AML-193 (cell line): Measurements from ENCODE around the gene ACACA.
"Not testable (repeated sequence)": the region's sequence is repeated elsewhere in the genome, so short reads cannot be mapped to it uniquely, and the experiment has no call there.

Source experiments
- DNase-seq, 2 experiments: peaks; one replicate each; lab custom pipeline; 2025; lab: John Stamatoyannopoulos, UW

ACACA gene

GRCh38 chr17:37393352-37393751 is 13.3 kb downstream of the ACACA start:
- no peak for DNase-seq

DNA sequence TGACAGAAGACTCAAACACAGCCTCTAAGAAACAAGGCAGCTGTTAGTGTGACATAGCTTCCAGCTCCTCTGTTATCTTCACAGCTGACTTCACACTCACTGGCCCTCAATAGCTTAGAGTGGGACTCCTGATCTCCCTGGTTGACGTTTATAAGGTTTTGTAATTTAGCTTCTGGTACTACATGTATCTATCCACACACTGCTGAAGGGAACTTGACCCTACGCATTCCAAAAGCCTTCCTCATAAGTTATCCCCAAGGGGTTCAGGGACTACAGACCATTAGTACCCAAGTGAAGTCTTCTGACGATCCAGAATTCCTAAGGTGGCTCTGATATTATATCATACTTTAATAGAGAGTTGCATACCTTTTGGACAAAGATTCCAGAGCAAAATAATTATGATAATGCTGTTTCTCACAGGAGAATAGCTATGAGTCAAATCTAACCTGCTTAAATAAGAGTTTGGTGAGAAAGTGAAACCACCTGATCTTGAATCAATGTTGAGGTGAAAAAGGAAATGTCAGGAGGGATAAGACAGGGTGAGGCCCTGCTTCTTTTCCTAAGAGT is 14.5 kb downstream of the ACACA start:
- no peak for DNase-seq

- no peak for DNase-seq
Measured at GRCh38 chr17:37391146-37391545, 15.5 kb downstream of the ACACA start.

- no peak for DNase-seq
Measured at GRCh38 chr17:37389160-37389559, 17.5 kb downstream of the ACACA start.

GRCh38 chr17:37388266-37388665 is 18.4 kb downstream of the ACACA start:
- DNase-seq: no peak

GRCh38 chr17:37386462-37386861 is 20.2 kb downstream of the ACACA start:
- no peak for DNase-seq

DNA sequence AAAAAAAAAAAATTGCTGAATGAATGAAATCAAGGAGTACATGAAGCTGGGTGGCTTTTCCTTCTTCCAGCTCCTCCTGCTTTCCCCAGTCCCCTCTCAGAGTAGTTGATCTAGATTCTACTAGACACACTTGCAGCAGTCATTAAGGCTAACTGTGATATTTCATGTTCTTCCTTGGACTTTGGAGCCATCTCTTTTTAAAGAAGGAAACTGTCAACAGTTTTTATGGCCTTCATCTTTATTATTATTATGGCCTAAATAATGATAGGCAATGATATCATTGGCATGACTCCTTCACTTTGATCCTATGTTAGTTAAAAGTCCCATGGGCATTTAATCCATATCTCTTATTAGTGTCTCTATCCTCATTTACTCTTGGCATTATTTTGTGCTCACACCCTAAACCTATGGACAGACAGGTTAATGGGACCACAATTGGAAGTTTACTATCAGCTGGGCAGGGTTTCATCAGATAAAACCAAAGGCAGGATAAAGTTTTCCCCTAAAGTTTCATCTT is 21.1 kb downstream of the ACACA start:
- DNase-seq: no peak

- DNase-seq: no peak
Measured at GRCh38 chr17:37384560-37385149, 22.0 kb downstream of the ACACA start.

GRCh38 chr17:37382056-37382455 is 24.6 kb downstream of the ACACA start:
- no peak for DNase-seq

DNA sequence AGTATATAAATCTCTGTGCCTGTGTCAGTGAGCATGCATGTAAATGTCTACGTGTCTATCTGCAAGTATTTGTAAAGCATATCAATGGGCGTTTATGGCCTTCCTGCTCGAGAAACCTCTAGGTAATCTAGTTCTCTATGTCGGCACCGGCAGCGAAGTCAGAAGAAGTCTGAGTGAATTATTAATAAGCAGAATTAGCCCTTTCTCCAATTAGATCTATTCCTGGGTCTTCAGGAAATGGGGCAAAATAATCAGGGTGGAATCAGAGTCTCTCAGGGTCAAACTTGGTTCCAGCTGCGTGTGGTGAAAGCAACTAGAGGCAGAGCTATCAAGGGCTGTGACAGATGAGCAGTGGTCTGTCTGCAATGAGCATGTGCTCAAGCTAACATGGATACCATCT is 30.9 kb downstream of the ACACA start, which contains the start of gene C17orf78:
Gene C17orf78, plus strand, starts transcription at position 280 of the 400 bp plus-strand sequence. Its CDS starts 108 bp downstream, at position 388.
- DNase-seq: no peak

GRCh38 chr17:37373530-37374159 is 33.0 kb downstream of the ACACA start:
- peak; percentile 88 to 89 for DNase-seq

- DNase-seq: peak; percentile 65 to 80
Measured at GRCh38 chr17:37368577-37368976, 38.1 kb downstream of the ACACA start.

- DNase-seq: peak in 1 of 2 experiments; percentile 14
Measured at GRCh38 chr17:37365589-37365988, 41.0 kb downstream of the ACACA start.

DNA sequence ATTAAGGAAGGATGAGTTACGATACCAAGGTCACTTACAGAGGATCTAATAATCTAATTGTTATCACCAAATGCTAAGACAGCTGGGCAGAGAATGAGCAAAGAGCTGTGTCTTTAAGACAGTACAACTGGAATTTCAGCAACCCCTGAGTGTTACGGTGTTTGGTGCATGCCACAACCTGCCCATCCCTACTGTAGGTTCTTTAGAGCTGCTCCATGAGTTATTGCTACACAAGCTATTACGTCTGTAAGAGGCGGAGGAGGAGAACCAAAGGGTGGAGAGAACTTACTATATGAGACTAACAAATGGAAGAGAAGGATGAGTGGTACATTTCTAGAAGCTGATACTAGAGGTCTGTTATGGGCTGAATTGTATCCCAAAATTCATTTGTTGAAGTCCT is 45.1 kb downstream of the ACACA start:
- DNase-seq: no peak

DNA sequence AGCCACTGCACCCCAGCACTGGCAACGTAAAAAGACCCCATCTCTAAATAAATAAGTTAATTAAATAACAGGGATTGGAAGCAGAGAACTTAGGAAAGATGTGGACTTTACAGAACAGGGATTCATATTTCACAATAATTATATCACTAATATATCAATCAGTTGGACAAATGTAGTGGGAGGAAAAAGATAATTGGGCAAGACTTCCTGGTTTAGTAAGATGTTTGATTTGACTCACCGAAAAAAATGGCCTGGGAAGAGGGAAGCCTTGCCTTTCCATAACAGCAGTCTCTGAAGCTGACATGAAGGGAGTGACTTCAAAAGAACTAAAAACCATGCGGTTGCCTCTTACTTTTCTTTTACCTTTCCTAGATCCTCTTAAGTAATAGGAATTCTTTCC is 46.0 kb downstream of the ACACA start:
- DNase-seq: peak in 1 of 2 experiments; percentile 17

GRCh38 chr17:37359682-37360188 is 46.9 kb downstream of the ACACA start:
- no peak for DNase-seq

DNA sequence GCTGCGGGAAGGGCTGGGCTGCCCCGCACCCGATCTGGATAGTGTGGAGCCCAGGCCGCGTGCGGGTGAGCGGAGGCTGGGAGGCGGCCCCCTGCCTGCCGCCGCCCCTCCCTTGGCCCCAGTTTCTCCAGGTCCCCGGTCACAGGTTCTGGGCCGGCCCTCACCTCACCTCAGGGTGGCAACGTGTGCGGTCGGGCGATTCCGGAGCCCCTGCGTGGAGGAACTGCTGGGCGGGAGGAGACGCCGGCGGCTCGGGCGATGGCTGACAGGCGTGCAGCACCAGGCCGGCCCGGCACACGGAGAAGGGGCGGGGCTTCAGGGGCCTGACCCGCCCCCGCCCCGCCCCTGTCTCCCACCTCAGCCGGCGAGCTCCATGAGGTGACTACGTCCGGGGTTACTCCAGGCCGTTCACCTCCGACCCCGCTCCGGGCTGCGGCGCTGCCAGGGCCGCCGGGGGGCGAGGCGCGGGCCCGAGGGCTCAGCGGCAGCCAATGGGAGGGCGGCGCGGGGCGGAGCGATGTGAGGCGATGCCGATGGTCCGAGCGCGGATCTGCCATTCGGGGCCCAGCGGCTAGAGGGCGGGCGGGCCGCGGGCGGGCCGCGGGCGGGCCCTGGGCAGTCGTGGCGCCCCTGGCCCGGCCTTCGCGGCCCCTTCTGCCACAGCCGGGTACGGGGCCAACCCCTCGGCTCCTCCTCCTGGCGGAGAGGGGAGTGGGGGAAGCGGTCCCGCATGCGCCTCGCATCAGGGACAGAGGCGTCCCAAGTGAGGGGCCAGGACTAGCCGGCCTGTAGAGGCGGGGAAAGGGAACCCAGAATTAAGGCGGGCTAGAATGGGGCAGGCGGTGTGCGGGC is 47.6 kb downstream of the ACACA start:
- peak; percentile 97 to 98 for DNase-seq

- peak; percentile 26 to 61 for DNase-seq
Measured at GRCh38 chr17:37358098-37358829, 48.4 kb downstream of the ACACA start.

GRCh38 chr17:37356796-37357569 is 49.7 kb downstream of the ACACA start:
- DNase-seq: not testable (repeated sequence)

DNA sequence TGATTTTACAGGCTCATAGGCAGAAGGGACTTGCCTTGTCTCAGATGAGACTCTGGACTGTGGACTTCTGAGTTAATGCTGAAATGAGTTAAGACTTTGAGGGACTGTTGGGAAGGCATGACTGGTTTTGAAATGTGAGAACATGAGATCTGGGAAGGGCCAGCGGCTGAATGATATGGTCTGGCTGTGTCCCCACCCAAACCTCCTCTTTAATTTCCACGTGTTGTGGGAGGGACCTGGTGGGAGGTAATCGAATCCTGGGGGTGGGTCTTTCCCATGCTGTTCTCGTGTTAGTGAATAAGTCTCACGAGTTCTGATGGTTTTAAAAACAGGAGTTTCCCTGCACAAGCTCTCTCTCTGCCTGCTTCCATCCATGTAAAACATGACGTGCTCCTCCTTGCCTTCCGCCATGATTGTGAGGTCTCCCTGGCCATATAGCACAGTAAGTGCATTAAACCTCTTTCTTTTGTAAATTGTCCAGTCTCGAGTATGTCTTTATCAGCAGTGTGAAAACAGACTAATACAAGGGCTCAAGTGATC is 59.7 kb downstream of the ACACA start:
- DNase-seq: not testable (repeated sequence)
